MM.1S (cell line): ENCODE measurements around the gene TBC1D23.

Experiments
- EZH2phosphoT487 ChIP-seq: fragments of 300-600 bp; sonication (generic); IDR thresholded peaks from 2 replicates; pipeline ENCODE4 v1.6.1; 2018; ENCODE audit warnings: antibody characterized with exemption, low read length
- TF ChIP-seq, protein P1 (sequence below): fragments of 300-600 bp; sonication (generic); IDR thresholded peaks from 2 replicates; pipeline ENCODE4 v1.5.1; 2016; ENCODE audit warnings: antibody characterized with exemption, low read length, mixed read lengths

DNA sequence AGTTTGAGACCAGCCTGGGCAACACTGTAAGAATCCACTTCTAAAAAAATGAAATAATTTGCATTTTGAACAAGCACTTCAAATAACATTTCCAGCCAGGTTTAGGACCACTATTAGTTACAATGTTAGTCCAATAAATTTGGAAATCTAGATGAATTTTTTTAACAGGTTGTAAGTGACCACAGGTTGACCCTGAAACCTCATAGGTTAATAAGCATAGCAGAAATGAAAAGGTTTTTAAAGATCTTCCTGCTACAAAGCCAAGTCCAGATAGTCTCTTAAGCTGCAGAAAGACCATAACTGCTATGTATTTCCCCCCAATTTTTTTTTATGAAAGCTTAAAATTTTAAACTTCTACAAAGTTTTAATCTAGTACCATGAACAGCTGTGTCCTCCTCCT is 72.3 kb downstream of the TBC1D23 start:
- TF ChIP-seq, protein P1, sequence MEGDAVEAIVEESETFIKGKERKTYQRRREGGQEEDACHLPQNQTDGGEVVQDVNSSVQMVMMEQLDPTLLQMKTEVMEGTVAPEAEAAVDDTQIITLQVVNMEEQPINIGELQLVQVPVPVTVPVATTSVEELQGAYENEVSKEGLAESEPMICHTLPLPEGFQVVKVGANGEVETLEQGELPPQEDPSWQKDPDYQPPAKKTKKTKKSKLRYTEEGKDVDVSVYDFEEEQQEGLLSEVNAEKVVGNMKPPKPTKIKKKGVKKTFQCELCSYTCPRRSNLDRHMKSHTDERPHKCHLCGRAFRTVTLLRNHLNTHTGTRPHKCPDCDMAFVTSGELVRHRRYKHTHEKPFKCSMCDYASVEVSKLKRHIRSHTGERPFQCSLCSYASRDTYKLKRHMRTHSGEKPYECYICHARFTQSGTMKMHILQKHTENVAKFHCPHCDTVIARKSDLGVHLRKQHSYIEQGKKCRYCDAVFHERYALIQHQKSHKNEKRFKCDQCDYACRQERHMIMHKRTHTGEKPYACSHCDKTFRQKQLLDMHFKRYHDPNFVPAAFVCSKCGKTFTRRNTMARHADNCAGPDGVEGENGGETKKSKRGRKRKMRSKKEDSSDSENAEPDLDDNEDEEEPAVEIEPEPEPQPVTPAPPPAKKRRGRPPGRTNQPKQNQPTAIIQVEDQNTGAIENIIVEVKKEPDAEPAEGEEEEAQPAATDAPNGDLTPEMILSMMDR, result no peak
- no peak for TF ChIP-seq EZH2phosphoT487
